HepG2 (cell line): ENCODE data around the gene OR5K2. TPM values are rescaled to one million over a fixed set of nuclear protein-coding genes. Genes with fewer than 3 reads are reported as not detected.
A peak's percentile ranks its signal among the peaks of the same experiment; 100 is the strongest.

Source experiments
- BCL6 ChIP-seq: IDR thresholded peaks from 2 replicates; pipeline ENCODE4 v1.6.1; 2016; ENCODE audit warnings: missing genetic modification reagents, missing compliant biosample characterization
- EP300 ChIP-seq, 3 experiments: sonication (generic) in 1 of 3; formaldehyde crosslinking in 1 of 3; IDR thresholded peaks; 2 replicates each; pipeline versions ENCODE4 v1.5.1 to v1.6.1; 2011 to 2020; ENCODE audit warnings: low read depth in 2 of 3, low read length in 2 of 3, borderline replicate concordance in 1 of 3, improper control_type of control experiment in 1 of 3, mild to moderate bottlenecking in 1 of 3, missing genetic modification reagents in 1 of 3, moderate library complexity in 1 of 3
- IRF2 ChIP-seq: IDR thresholded peaks from 2 replicates; pipeline ENCODE4 v1.6.1; 2018; ENCODE audit warnings: missing genetic modification reagents, missing compliant biosample characterization
- NFE2L1 ChIP-seq: sonication (generic); formaldehyde crosslinking; IDR thresholded peaks from 2 replicates; pipeline ENCODE4 v1.4.0; 2020; ENCODE audit warnings: missing genetic modification reagents, mild to moderate bottlenecking, borderline replicate concordance
- NKX3-1 ChIP-seq: sonication (generic); formaldehyde crosslinking; IDR thresholded peaks from 2 replicates; pipeline ENCODE4 v1.5.0; 2020; ENCODE audit warnings: missing genetic modification reagents
- PHF8 ChIP-seq: sonication (generic); formaldehyde crosslinking; IDR thresholded peaks from 2 replicates; pipeline ENCODE4 v1.5.0; 2020; ENCODE audit warnings: missing genetic modification reagents
- POLR2G ChIP-seq: fragments of 200-400 bp; formaldehyde crosslinking; IDR thresholded peaks from 2 replicates; pipeline ENCODE4 v1.6.1; 2018; ENCODE audit warnings: mild to moderate bottlenecking, low read depth, low read length, moderate library complexity
- PRMT3 ChIP-seq: sonication (generic); formaldehyde crosslinking; IDR thresholded peaks from 2 replicates; pipeline ENCODE4 v1.8.1; 2022; ENCODE audit warnings: low read depth, mild to moderate bottlenecking, moderate library complexity, missing genetic modification reagents, borderline replicate concordance
- SATB2 ChIP-seq: sonication (generic); formaldehyde crosslinking; IDR thresholded peaks from 2 replicates; pipeline ENCODE4 v1.5.0; 2020; ENCODE audit warnings: missing genetic modification reagents
- SP1 ChIP-seq, 2 experiments: fragments of 450-650 bp in 1 of 2; sonication (generic) in 1 of 2; formaldehyde crosslinking in 1 of 2; IDR thresholded peaks; 2 replicates each; pipeline versions ENCODE4 v1.4.0 to v1.6.1; 2016 to 2020; ENCODE audit warnings: missing genetic modification reagents in 1 of 2
- XBP1 ChIP-seq: sonication (generic); formaldehyde crosslinking; IDR thresholded peaks from 2 replicates; pipeline ENCODE4 v1.5.0; 2020; ENCODE audit warnings: missing genetic modification reagents
- ZBTB21 ChIP-seq: sonication (generic); formaldehyde crosslinking; IDR thresholded peaks from 2 replicates; pipeline ENCODE4 v1.4.0; 2020; ENCODE audit warnings: missing genetic modification reagents
- ZFY ChIP-seq: sonication (generic); formaldehyde crosslinking; IDR thresholded peaks from 2 replicates; pipeline ENCODE4 v1.4.0; 2020; ENCODE audit warnings: missing genetic modification reagents
- ZNF335 ChIP-seq: sonication (generic); formaldehyde crosslinking; IDR thresholded peaks from 2 replicates; pipeline ENCODE4 v1.4.0; 2020; ENCODE audit warnings: missing genetic modification reagents
- ZNF430 ChIP-seq: sonication (generic); formaldehyde crosslinking; IDR thresholded peaks from 2 replicates; pipeline ENCODE4 v1.9.0; 2021; ENCODE audit warnings: mild to moderate bottlenecking, missing genetic modification reagents
- ZNF44 ChIP-seq: sonication (generic); formaldehyde crosslinking; IDR thresholded peaks from 2 replicates; pipeline ENCODE4 v1.5.1; 2020; ENCODE audit warnings: mild to moderate bottlenecking, missing genetic modification reagents
- ZNF724P ChIP-seq: sonication (generic); formaldehyde crosslinking; IDR thresholded peaks from 2 replicates; pipeline ENCODE4 v1.8.0; 2022; ENCODE audit warnings: missing genetic modification reagents, borderline replicate concordance
- ZNF75D ChIP-seq: sonication (generic); formaldehyde crosslinking; IDR thresholded peaks from 2 replicates; pipeline ENCODE4 v1.8.1; 2023; ENCODE audit warnings: missing genetic modification reagents, mild to moderate bottlenecking, borderline replicate concordance
- ZNF816 ChIP-seq: sonication (generic); formaldehyde crosslinking; IDR thresholded peaks from 2 replicates; pipeline ENCODE4 v1.8.0; 2022; ENCODE audit warnings: missing genetic modification reagents, mild to moderate bottlenecking, borderline replicate concordance
- polyA plus RNA-seq, 8 experiments: library from polyadenylated mRNA; depleted of rRNA in 3 of 8; stranded (reverse) in 7 of 8; unstranded in 1 of 8; fragments of >200 nt; fragmentation: Illumina TruSeq in 4 of 8; extraction: Trizol in 4 of 8; gene quantifications; 2 replicates each; pipeline versions ENCODE4 v1.2.1 to v1.2.3, GENCODE V29; 2011 to 2016; ENCODE audit warnings: low read depth in 4 of 8, missing spikeins in 1 of 8, mixed read lengths in 1 of 8; ENCODE audit not compliant: insufficient read depth in 1 of 8
- total RNA-seq, 5 experiments: library from RNA; depleted of rRNA; stranded (reverse); fragments of >200 nt; fragmentation: Illumina TruSeq; extraction: Trizol; gene quantifications; 2 replicates each; pipeline ENCODE4 v1.2.3, GENCODE V29; 2016; ENCODE audit warnings: low read depth in 1 of 5
- TF ChIP-seq, protein P1 (sequence below): sonication (generic); formaldehyde crosslinking; IDR thresholded peaks from 2 replicates; pipeline ENCODE4 v1.5.1; 2020; ENCODE audit warnings: mild to moderate bottlenecking, missing genetic modification reagents, moderate library complexity
- TF ChIP-seq, protein P2 (sequence below): sonication (generic); formaldehyde crosslinking; IDR thresholded peaks from 2 replicates; pipeline ENCODE4 v1.4.0; 2020; ENCODE audit warnings: missing genetic modification reagents, borderline replicate concordance
- TF ChIP-seq, protein P3 (sequence below), 2 experiments: fragments of 450-650 bp in 1 of 2; sonication (generic) in 1 of 2; formaldehyde crosslinking; IDR thresholded peaks; 2 replicates each; pipeline versions ENCODE4 v1.5.0 to v1.8.0; 2020 to 2022; ENCODE audit warnings: mild to moderate bottlenecking in 1 of 2, missing genetic modification reagents in 1 of 2
- TF ChIP-seq, protein P4 (sequence below): sonication (generic); formaldehyde crosslinking; IDR thresholded peaks from 2 replicates; pipeline ENCODE4 v1.4.0; 2020; ENCODE audit warnings: missing genetic modification reagents, borderline replicate concordance

The OR5K2 gene
- total and polyA plus RNA-seq, 2 of the 13 experiments (the other 11 are each of a cell fraction or from before 2014, with no cell fraction given), result not detected

DNA sequence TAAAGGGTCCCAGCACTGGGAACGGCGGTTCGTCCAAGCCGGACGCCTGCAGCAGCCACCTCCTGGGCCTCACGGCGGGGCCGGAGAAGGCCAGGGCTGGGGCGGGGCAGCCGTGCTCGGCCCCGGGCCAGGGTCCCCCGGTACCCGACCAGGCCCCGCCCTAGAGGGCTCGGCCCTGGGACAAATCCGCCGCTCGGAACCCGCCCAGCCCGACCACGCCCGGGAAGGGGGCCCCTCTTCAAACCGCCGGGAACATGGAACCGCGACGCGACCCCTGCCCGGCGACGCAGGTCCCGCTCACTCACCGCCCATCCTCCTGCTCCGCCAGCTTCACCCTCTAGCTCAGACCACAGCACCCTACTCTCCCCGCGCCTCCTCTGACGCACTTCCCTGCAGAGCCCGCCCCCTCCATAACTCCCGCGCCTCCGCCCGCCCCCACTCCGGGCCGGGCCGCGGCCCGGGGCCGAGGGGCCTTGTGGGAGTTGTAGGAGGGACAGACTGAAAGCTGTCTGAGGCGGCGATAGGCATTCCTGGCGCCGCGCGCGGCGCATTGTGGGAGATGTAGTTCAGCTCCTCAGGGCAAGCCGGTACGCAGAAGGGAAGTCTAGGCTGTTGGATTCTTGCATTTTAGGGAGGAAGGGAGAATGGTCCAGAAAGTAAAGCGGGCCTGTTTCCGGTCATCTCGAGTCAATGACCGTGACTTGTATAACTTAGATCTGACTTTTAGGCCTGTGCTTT lies 25.2 kb downstream of the OR5K2 start, which contains the start of gene CLDND1 (continued):
- TF ChIP-seq, protein P1, sequence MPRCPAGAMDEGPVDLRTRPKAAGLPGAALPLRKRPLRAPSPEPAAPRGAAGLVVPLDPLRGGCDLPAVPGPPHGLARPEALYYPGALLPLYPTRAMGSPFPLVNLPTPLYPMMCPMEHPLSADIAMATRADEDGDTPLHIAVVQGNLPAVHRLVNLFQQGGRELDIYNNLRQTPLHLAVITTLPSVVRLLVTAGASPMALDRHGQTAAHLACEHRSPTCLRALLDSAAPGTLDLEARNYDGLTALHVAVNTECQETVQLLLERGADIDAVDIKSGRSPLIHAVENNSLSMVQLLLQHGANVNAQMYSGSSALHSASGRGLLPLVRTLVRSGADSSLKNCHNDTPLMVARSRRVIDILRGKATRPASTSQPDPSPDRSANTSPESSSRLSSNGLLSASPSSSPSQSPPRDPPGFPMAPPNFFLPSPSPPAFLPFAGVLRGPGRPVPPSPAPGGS (CRISPR knock-in tag), result no peak
- peak; percentile 52; the same call in 1 of the 2 replicates for TF ChIP-seq ZNF816 (CRISPR knock-in tag)
- TF ChIP-seq SATB2 (CRISPR knock-in tag), result no peak
- no peak for TF ChIP-seq BCL6
- no peak for TF ChIP-seq ZBTB21 (CRISPR knock-in tag)
- no peak for TF ChIP-seq NKX3-1
- TF ChIP-seq, protein P2, sequence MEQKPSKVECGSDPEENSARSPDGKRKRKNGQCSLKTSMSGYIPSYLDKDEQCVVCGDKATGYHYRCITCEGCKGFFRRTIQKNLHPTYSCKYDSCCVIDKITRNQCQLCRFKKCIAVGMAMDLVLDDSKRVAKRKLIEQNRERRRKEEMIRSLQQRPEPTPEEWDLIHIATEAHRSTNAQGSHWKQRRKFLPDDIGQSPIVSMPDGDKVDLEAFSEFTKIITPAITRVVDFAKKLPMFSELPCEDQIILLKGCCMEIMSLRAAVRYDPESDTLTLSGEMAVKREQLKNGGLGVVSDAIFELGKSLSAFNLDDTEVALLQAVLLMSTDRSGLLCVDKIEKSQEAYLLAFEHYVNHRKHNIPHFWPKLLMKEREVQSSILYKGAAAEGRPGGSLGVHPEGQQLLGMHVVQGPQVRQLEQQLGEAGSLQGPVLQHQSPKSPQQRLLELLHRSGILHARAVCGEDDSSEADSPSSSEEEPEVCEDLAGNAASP, result 0 out of 2 replicates have a peak, but pooled peaks have one; percentile 23
- TF ChIP-seq PRMT3, result no peak
- TF ChIP-seq XBP1 (CRISPR knock-in tag), result no peak
- TF ChIP-seq, protein P3, sequence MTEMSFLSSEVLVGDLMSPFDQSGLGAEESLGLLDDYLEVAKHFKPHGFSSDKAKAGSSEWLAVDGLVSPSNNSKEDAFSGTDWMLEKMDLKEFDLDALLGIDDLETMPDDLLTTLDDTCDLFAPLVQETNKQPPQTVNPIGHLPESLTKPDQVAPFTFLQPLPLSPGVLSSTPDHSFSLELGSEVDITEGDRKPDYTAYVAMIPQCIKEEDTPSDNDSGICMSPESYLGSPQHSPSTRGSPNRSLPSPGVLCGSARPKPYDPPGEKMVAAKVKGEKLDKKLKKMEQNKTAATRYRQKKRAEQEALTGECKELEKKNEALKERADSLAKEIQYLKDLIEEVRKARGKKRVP (CRISPR knock-in tag; IDR thresholded peaks at IDR 0.05), result 0 out of 4 replicates have a peak, but pooled peaks of 1 of the 2 experiments have one; percentile 46
- TF ChIP-seq ZNF335 (CRISPR knock-in tag), result peak; percentile 78
- TF ChIP-seq IRF2, result peak; percentile 90
- no peak for TF ChIP-seq NFE2L1 (CRISPR knock-in tag)
- TF ChIP-seq ZNF430 (CRISPR knock-in tag), result no peak
- TF ChIP-seq ZNF44 (CRISPR knock-in tag), result no peak; the same call in 1 of the 2 replicates
- peak; percentile 94 for TF ChIP-seq PHF8 (CRISPR knock-in tag)
- TF ChIP-seq ZNF724P, result no peak
- no peak for TF ChIP-seq ZNF75D
- TF ChIP-seq, protein P4, sequence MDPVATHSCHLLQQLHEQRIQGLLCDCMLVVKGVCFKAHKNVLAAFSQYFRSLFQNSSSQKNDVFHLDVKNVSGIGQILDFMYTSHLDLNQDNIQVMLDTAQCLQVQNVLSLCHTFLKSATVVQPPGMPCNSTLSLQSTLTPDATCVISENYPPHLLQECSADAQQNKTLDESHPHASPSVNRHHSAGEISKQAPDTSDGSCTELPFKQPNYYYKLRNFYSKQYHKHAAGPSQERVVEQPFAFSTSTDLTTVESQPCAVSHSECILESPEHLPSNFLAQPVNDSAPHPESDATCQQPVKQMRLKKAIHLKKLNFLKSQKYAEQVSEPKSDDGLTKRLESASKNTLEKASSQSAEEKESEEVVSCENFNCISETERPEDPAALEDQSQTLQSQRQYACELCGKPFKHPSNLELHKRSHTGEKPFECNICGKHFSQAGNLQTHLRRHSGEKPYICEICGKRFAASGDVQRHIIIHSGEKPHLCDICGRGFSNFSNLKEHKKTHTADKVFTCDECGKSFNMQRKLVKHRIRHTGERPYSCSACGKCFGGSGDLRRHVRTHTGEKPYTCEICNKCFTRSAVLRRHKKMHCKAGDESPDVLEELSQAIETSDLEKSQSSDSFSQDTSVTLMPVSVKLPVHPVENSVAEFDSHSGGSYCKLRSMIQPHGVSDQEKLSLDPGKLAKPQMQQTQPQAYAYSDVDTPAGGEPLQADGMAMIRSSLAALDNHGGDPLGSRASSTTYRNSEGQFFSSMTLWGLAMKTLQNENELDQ (CRISPR knock-in tag), result no peak
- no peak; a peak in 1 of 4 replicates for TF ChIP-seq EP300 (IDR thresholded peaks at IDR 0.05; ENCODE audit: low read depth in 2 of 2, low read length in 2 of 2)
- TF ChIP-seq EP300 (CRISPR knock-in tag; IDR thresholded peaks at IDR 0.05; ENCODE audit: borderline replicate concordance), result no peak
- no peak for TF ChIP-seq SP1 (IDR thresholded peaks at IDR 0.05)
- TF ChIP-seq SP1 (CRISPR knock-in tag; IDR thresholded peaks at IDR 0.05), result peak; percentile 43; the same call in 1 of the 2 replicates
- peak; percentile 80 for TF ChIP-seq POLR2G
- peak; percentile 97 for TF ChIP-seq ZFY (CRISPR knock-in tag)
